Left cardiac atrium (tissue), 4 donors: ENCODE data around the gene TNFRSF19. TPM values are rescaled to one million over a fixed set of nuclear protein-coding genes. Genes with fewer than 3 reads are reported as not detected.
A peak's percentile ranks its signal among the peaks of the same experiment; 100 is the strongest.

Source experiments
- ATAC-seq, 2 donors: fragments of 200-7000 bp; cut with Tn5 transposase; one replicate each; pipeline ENCODE4 v1.9.1; 2020; ENCODE audit warnings: mild to moderate bottlenecking in 2 of 2, moderate library complexity in 2 of 2
- DNase-seq: peaks from one replicate; pipeline ENCODE4 v3.0.0-alpha.2; 2020
- intact Hi-C, 2 donors: fragments of 100-400 bp; cut with DNase I; formaldehyde crosslinking; loops; one replicate each; pipeline versions ENCODE4 v1.14.1 to v1.15.1; 2022 to 2023
- total RNA-seq, 2 donors: library from RNA; stranded (reverse); fragmentation: NEBNext Ultra II Directional; extraction: Animal tissue kit (Norgen Biotek cat#: 25700); gene quantifications; one replicate each; pipeline ENCODE4 v1.2.1, GENCODE V29; 2021
- donor health status: DM: no; HTN: yes; CAD: no.
- donor health status: DM: no; HTN: yes; CAD: no; lungs with severe emphysema.
- donor health status: DM: yes; HTN: yes; CAD: no.
- donor health status: Dilated cardiomyopathy.

The TNFRSF19 gene
- total RNA-seq, 2 donors from 2014 or later, result 35.6 to 45.7 TPM

DNA sequence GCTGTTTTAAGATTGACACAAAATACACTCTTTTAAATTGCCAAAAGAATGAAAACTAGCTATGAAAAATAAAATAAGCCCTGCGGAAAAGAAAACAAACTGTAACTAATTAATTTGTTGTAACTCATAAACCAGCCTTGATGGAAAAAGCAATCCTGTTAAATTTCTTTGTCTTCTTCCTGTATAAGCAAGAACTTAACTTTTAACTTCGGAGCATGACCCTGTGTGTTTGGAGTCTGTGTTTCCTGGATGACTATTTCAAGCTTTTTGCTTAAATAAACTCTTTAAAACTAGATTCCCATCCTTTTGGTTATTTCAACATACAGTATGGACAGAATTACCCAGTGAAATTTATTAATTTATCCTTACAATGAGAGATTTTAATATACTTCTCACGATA, 122.6 kb downstream of the TNFRSF19 start:
- ATAC-seq, result no peak
- intact Hi-C loops, result no loop called here

DNA sequence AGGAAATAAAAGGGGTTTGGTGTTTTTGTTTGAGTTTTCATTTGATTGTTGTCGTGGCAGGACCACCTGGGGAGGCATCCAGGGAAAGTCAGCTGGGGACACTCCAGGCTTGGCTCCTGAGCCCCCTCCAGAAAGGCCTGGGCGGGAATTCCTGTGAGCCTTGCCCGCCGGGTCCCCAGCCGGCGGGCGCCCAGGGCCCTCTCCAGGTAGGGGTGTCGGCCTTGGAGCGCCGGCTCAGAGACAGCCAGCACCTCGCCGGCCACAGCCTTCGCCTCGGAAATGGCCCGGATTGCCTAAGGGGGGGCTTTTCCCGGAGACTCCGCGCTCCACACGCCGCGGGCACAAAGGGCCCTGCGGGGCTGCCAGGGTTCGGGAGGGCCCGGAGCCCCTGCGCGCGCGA, 125.0 kb downstream of the TNFRSF19 start:
- DNase-seq, result no peak
- peak in 1 of 2 donors; percentile 27 for ATAC-seq
- intact Hi-C loops, result no loop called here

More for the DNA sequence above, 122.6 kb downstream of the TNFRSF19 start:
- no peak for DNase-seq

DNA sequence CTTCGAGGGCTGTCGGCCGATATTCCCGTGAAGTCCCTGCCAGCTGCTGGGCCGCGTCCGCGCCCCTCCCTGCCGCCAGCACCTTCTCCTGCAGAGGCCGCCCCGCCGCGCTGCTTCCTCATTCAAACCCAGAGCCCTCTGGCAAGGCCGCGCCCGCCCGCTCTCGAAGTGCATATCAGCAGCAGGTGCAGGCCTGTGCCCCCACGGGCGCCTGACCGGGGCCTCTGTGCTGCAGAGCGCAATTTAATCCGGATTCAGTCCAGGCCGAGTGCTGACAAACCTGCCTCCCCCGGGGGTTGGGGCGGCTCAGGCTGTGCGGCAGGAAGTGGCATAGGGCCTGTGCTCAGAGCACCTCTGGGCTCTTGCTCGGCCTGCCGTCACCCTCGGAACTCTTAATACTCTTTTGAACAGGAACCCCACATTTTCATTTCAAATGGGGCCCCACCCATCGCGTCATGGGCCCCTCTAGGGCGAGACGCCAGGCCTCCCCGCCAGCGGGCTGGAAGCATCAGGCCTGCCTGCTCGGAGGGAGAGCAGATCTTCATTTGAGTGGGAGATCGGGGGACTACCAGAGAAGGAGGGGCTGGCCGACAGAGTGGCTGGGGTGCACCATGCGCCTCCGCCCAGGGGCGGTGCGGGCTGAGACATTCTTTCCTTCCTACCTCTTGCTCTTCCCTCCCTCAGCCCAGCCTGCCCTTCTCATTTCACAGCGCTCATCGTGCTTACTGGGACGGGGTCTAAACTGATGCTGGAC, 125.7 kb downstream of the TNFRSF19 start:
- intact Hi-C loops, result no loop called here
- DNase-seq (peak; percentile 73), ATAC-seq (peak; percentile 79 to 81)

DNA sequence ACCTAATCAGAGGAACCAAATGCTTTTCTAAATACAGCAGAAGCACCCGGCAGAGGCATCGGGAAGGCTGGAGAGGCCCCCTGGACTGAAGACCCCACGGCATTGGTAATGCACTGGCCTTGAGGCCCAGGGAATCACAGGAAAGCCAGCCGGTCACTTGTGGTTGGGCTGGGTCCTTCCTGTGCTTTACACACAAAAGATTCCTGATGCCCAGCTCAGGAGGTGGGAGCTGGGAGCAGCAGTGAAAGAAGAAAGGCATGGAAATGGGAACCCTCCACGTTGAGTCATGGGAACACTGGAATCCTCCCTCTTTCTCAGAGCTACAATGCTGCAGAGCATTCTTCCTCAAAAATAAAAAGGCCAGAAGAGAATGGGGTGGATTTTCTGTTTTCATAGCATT, 126.4 kb downstream of the TNFRSF19 start:
- DNase-seq (no peak), ATAC-seq (no peak)
- intact Hi-C loops, result no loop called here

DNA sequence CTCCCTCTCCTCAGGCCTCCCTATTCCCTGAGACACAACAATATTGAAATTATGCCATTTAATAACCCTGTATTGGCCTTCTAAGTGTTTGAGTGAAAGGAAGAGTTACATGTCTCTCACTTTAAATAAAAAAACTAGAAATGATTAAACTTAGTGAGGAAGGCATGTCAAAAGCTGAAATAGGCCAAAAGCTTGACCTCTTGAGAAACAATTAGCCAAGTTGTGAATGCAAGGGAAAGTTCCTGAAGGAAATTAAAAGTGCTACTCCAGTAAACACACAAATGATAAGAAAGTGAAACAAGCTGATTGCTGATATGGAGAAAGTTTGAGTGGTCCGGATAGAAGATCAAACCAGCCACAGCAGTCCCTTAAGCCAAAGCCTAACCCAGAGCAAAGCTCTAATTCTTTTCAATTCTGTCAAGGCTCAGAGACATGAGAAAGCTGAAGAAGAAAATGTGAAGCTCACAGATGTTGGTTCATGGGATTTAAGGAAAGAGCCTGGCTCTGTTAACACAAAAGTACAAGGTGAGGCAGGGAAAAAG, 127.6 kb downstream of the TNFRSF19 start:
- ATAC-seq, result no peak
- intact Hi-C loops, result no loop called here
- DNase-seq, result no peak

DNA sequence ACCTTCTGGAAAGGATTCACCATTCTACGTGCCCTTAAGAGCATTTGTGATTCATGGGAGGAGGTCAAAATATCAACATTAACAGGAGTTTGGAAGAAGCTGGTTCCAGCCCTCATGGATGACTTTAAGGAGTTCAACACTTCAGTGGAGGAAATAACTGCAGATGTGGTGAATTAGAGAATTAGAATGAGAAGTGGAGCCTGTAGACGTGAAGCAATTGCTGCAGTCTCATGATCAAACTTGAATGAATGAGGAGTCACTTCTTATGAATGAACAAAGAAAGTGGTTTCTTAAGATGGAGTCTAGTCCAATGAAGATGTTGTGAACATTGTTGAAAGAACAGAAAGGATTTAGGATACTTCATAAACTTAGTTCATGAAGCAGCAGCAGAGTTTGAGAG, 129.1 kb downstream of the TNFRSF19 start:
- ATAC-seq, result no peak
- intact Hi-C loops, result no loop called here
- no peak for DNase-seq

DNA sequence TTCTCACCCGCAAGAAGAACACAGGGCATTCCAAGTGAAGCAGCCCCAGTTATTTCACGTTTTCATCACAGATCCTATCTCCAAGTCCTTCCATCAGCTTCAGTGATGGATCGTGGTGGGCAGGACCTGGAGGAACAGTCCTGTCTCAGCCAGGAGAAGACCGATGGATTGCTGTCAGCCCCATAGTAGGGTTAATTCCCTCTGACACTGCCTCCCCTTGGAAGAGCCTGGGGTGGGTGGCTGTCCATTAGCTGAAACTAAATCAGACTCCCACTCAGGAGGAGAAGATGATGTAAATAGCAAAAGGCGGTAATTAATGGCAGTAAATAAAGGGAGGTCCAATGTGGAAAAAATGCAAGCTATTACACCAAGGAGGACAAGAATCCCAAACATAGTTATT, 131.0 kb downstream of the TNFRSF19 start:
- intact Hi-C loops, result no loop called here
- ATAC-seq (peak in 1 of 2 donors; percentile 19), DNase-seq (no peak)

DNA sequence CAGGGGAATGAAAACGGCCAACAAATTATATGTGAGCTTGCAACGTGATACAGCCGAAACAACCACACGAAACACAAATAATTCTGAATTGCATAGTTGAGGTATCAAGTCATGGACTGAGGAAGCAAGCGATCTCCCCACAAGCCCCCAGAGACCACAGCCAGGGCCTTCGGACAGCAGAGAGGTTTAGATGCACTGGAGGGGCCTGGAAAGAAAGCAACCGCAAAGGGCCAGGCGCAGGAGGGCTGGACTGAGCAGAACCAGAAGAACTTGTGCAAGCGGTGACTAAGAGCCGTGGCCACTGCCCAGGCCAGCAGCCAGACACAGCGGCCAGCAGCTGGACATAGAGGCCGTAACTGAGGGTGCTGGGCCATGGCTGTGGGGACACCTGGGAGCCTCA, 131.4 kb downstream of the TNFRSF19 start:
- intact Hi-C loops, result no loop called here
- peak; percentile 94 to 96 for ATAC-seq
- peak; percentile 88 for DNase-seq

DNA sequence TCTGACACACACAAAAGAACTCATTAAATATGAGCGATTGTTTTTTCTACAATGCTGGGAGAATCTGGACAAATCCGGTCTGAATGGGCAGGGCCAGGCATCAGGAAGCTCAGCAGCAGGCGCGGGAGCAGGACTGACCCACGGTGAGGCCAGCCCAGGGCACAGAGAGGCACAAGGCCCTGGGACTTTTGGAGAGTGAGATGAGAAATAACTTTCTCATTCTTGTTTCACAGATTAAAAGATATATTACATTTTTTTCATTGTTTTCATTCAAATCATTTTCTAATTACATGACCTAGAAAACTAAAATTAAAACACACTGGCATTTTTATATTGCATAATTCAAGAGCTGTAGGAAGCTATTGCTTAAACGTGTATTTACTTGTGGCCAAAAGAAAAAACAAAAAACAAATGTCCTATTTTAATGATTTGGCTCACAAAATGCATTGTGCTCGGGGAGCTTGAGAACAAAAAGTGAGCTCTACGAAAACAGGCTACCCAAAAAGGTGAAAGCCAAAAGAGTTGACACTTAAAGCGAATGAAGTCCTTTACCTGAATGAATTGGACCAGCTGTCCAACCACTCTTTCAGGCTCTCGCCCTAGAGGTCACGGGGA, 133.1 kb downstream of the TNFRSF19 start:
- no peak for ATAC-seq
- intact Hi-C loops, result no loop called here

DNA sequence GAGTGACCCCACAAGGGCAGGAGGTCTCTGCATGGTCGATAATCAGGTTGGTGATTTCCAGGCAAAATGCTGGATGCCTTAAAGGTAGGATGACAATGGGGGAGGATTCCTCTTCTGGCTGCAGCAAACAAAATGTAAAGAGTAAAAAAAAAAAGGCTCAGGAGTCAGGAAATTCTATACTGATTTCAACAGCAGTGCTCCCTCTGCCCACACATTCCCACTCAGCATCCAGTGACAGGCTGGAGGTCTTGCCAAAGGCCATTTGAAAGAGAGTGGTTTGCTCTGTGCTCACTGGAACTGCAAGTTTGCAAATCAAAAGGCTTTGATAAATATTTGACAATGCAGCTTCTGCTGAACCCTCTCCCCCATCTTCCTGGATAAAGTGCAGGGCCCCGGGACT, 135.4 kb downstream of the TNFRSF19 start:
- intact Hi-C loops, result no loop called here
- DNase-seq (no peak), ATAC-seq (no peak)

More for the DNA sequence above, 133.1 kb downstream of the TNFRSF19 start:
- DNase-seq, result no peak

DNA sequence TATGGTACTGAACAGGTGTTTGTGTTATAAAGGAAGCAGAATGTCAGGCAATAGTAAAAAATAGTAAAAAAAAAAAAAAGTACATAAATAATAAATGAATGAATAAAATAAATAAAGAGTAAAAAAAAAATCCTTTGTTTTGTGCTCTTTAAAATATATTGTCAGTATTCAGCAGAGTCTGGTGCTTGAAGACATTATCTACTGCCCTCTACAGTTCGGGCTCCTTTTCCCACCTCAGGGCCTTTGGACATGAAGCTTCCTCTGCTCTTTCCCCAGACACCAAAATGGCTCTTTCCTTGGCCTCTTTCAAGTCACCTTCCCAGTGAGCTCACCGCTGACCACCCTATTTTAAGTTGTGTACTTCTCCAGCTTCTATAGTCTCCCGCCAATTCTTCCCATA, 137.5 kb downstream of the TNFRSF19 start:
- no peak for ATAC-seq
- DNase-seq, result no peak
- intact Hi-C loops, result no loop called here

DNA sequence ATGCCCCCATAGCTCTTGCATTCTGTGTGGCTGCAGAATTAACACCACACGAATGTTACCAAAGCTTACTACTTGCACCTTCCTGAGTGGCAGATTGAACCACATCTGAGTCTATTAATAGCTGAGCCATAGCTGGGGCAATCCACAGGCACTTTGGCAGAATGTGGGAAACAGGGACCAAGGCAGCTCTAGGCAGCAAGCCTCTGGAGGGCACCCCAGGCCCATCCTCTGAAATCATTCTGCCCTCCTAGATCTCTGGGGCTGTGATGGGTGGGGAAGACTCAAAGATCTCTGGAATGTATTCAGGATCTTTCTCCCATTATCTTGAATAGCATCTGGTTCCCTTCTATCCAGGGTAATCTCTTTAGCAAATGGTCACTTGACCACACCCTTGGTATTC, 139.3 kb downstream of the TNFRSF19 start:
- intact Hi-C loops, result no loop called here
- DNase-seq (no peak), ATAC-seq (peak; percentile 68 to 81)

DNA sequence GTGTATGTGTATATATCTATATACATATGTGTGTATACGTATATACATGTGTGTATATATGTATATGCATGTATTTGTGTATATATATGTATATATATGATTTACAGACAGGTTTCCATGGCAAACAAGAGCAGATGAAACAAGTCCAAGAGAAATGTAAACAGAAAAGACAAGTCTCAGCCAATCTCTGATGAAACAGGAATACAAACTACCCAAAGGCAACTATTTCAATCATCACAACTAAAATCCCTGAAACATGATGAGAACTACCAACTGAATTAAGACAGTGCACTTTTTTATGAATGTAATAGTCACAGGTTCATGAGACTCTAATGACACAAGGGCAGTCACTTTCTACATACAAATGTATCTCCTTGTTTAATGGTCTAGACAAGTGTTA, 140.2 kb downstream of the TNFRSF19 start:
- ATAC-seq, result no peak
- intact Hi-C loops, result loop anchor here in 1 of 2 donors (10.0 kb wide), 1 partner anchor 154 kb away; no protein-coding TSS in a partner anchor
- no peak for DNase-seq

DNA sequence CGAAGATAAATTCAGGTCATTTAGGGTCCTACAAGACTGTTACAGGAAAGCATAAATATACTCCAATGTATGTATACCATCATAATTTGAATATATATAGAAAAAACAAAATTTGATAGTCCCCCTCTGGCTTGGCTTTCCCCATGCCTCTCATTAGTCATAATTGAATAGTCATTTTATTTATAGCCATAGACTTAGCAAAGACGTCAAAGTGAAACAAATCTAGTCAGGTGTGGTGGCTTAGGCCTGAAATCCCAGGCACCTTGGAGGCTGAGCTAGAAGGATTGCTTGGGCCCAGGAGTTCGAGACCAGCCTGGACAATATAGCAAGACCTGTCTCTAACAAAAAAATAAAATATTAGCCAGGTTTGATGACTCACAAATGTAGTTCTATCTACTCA, 141.1 kb downstream of the TNFRSF19 start:
- intact Hi-C loops, result loop anchor here in 1 of 2 donors (10.0 kb wide), 1 partner anchor 153 kb away; no protein-coding TSS in a partner anchor
- ATAC-seq, result no peak

DNA sequence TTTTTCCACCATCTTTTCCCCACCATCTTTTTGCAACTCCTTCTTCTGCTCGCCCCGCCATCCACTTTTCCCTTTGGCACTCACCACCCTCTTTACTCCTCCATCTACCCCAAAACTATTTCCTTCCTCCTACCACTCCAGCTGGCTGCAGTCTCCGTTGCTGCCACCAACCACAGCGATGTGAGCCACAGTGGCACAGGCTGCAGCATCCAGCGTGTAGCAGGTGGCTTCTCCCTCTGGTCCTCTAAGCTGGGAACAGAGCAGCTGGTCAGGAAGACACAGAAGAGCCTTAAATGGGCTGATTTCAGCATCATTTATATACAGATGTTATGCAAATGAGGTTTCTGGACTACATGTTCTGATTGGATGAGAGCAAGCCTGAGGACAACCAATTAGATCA, 144.5 kb downstream of the TNFRSF19 start:
- intact Hi-C loops, result loop anchor here (5.0 to 10.0 kb wide), 2 partner anchors 150 to 153 kb away; no protein-coding TSS in a partner anchor
- ATAC-seq, result no peak

More for the DNA sequence above, 141.1 kb downstream of the TNFRSF19 start:
- no peak for DNase-seq

DNA sequence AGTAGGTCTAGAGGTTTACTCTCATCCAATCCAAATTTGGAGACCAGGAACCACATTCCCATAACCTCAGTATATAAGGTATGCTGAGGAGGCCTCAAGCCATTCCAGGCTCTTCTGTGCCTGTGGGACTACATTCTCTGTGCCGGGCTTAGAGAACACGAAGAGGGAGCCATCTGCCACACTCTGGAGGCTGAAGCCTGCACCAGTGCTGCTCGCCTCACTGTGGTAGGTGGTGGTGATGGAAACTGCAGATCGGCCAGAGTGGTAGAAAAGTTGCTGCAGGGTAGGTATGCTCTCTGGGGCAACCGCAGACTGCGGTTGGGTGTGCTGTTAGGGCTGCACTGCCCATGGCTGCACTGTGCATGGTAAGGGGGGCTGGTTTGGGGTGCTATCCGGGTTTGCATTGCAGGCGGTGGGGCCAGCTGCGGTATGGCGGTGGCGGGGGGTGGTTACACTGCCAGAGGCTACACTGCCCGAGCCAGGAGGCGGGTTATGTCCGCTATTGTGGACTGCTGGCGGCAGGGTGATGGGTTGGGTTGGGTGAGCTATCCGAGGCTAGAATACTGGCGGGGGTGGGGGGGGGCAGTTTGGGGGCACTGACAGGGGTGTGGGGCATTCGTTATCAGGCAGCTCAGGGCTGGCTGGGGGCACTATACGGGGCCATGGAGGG, 145.0 kb downstream of the TNFRSF19 start:
- DNase-seq (no peak), ATAC-seq (no peak)
- intact Hi-C loops, result loop anchor here (5.0 to 10.0 kb wide), 2 partner anchors 150 to 152 kb away; no protein-coding TSS in a partner anchor

More for the DNA sequence above, 144.5 kb downstream of the TNFRSF19 start:
- DNase-seq, result no peak

DNA sequence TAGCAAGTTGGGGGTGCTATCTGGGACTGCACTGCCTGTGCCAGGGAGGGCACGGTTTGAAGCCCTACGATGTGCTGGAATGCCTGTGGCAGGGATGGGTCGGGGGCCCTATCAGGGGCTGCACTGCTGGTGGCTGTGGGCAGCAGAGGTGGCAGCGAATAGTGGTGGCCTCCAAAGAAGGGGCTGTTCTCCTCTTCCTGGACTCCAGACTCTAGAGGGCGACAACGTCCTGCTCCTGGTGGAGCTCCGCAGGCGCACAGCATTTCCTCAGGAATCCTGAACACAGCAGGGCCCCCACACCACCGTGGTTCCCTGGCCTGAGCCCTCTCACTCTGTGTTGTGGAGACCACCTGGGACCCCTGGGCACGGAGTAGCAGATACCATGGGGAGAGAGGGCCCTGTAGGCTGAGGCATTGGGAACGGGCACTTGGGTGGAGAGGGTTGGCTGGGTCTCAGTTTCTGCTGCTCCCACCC, 145.6 kb downstream of the TNFRSF19 start:
- intact Hi-C loops, result loop anchor here (5.0 to 10.0 kb wide), 2 partner anchors 149 to 152 kb away; no protein-coding TSS in a partner anchor
- ATAC-seq, result peak; percentile 58 to 68
- no peak for DNase-seq

DNA sequence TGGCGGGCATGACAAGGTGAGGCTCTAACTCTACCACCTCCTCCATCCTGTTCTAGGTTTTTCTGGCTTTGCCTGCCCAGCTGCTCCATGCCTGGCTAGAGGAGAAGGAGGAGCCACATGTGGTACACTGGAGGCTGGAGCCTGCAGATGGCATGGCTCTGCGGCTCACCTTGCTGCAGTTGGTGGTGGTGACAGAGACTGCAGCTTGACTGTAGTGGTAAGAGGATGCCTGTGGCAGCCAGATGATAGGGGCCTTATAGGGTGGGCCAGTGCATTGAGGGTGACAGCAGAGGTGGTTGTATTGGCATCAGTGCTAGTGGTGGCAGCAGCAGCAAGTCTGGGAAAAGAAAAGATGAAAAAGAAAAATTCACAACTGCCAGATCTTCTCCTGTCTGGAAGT, 146.2 kb downstream of the TNFRSF19 start:
- DNase-seq (no peak), ATAC-seq (peak in 1 of 2 donors; percentile 27)
- intact Hi-C loops, result loop anchor here (5.0 to 10.0 kb wide), 2 partner anchors 148 to 151 kb away; no protein-coding TSS in a partner anchor

DNA sequence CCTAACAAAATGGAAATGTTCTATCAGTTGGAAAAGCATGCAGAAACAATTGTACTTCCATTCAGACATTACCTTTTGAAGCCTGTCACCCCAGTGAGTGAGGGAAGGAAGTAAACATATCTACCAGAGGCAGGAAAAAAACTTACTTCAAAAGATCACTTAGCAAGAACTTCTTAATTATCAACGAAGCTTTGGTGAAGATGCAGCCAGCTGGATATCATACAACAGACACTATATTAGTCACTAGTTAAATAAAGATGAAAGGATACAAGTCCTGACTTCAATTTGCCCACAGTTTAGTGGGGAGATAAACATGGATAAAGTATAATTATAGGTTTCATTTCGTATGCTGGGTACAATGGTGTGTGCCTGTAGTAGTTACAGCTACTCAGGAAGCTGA, 148.8 kb downstream of the TNFRSF19 start:
- intact Hi-C loops, result loop anchor here (5.0 to 10.0 kb wide), 2 partner anchors 146 to 148 kb away; no protein-coding TSS in a partner anchor
- DNase-seq (no peak), ATAC-seq (no peak)
